Fibroblast of lung (primary cell): ENCODE measurements around the gene NIPAL3. TPM values are rescaled to one million over a fixed set of nuclear protein-coding genes. Genes with fewer than 3 reads are reported as not detected.
A peak's percentile ranks its signal among the peaks of the same experiment; 100 is the strongest.

Experiments used
- DNase-seq, 2 donors: peaks; one replicate each; pipeline versions ENCODE4 v3.0.0 to v3.0.0-alpha.2; 2010; ENCODE audit warnings: low read depth in 2 of 2
- H2AFZ ChIP-seq: 2 replicates; pipeline ENCODE4 v1.5.1; 2012; ENCODE audit warnings: low read length, control low read depth, inconsistent platforms
- H3K27ac ChIP-seq: 2 replicates; pipeline ENCODE4 v1.5.1; 2011; ENCODE audit warnings: low read length, control low read depth; ENCODE audit not compliant: insufficient read depth
- H3K27me3 ChIP-seq: 2 replicates; pipeline ENCODE4 v1.5.1; 2011; ENCODE audit warnings: mild to moderate bottlenecking, low read length; ENCODE audit not compliant: control insufficient read depth, insufficient read depth
- H3K36me3 ChIP-seq: 2 replicates; pipeline ENCODE4 v1.5.1; 2011; ENCODE audit warnings: low read length; ENCODE audit not compliant: control insufficient read depth, insufficient read depth
- H3K4me1 ChIP-seq: 2 replicates; pipeline ENCODE4 v1.5.1; 2011; ENCODE audit warnings: low read length; ENCODE audit not compliant: control insufficient read depth, insufficient read depth; ENCODE audit errors: extremely low read depth
- H3K4me2 ChIP-seq: 2 replicates; pipeline ENCODE4 v1.5.1; 2011; ENCODE audit warnings: low read length, control low read depth; ENCODE audit not compliant: insufficient read depth; ENCODE audit errors: extremely low read depth
- H3K4me3 ChIP-seq, 4 experiments: fragments of 200-600 bp in 1 of 4; sonication (generic) in 1 of 4; replicated peaks in 1 of 4; 2 replicates each; pipeline ENCODE4 v1.5.1; 2011 to 2016; ENCODE audit warnings: low read length in 4 of 4, low read depth in 3 of 4, mild to moderate bottlenecking in 3 of 4, control low read depth in 2 of 4, inconsistent platforms in 1 of 4, mixed read lengths in 1 of 4; ENCODE audit not compliant: insufficient read depth in 1 of 4; ENCODE audit errors: control extremely low read depth in 1 of 4
- H3K79me2 ChIP-seq: 2 replicates; pipeline ENCODE4 v1.5.1; 2012; ENCODE audit warnings: mild to moderate bottlenecking, low read length, inconsistent platforms; ENCODE audit not compliant: control insufficient read depth, insufficient read depth
- H3K9ac ChIP-seq: 2 replicates; pipeline ENCODE4 v1.5.1; 2011; ENCODE audit warnings: mild to moderate bottlenecking, low read length, control low read depth; ENCODE audit not compliant: insufficient read depth
- H3K9me3 ChIP-seq: 2 replicates; pipeline ENCODE4 v1.5.1; 2012; ENCODE audit warnings: low read depth, low read length; ENCODE audit not compliant: control insufficient read depth, insufficient read depth
- H4K20me1 ChIP-seq: 2 replicates; pipeline ENCODE4 v1.5.1; 2011; ENCODE audit warnings: low read length; ENCODE audit not compliant: control insufficient read depth, insufficient read depth; ENCODE audit errors: extremely low read depth
- EZH2 ChIP-seq: IDR thresholded peaks from 2 replicates; pipeline ENCODE4 v1.5.1; 2012; ENCODE audit warnings: low read length, control low read depth, mild to moderate bottlenecking; ENCODE audit errors: missing control alignments
- polyA plus RNA-seq, 2 donors: library from polyadenylated mRNA; depleted of rRNA in 1 of 2; stranded (reverse) in 1 of 2; unstranded in 1 of 2; fragments of >200 nt; gene quantifications; 2 replicates each; pipeline ENCODE4 v1.2.1, GENCODE V29; 2011 to 2012; ENCODE audit warnings: missing spikeins in 1 of 2
- total RNA-seq: library from RNA; depleted of rRNA; stranded (reverse); fragments of >200 nt; gene quantifications from 2 replicates; pipeline ENCODE4 v1.2.1, GENCODE V29; 2014
- TF ChIP-seq, protein P1 (sequence below), 2 donors: IDR thresholded peaks in 1 of 2; conservative IDR thresholded peaks in 1 of 2; 1 replicate in 1 of 2; 2 replicates in 1 of 2; pipeline ENCODE4 v1.5.1; 2011 to 2012; ENCODE audit warnings: low read length in 2 of 2, control low read depth in 1 of 2, inconsistent platforms in 1 of 2, low read depth in 1 of 2, mild to moderate bottlenecking in 1 of 2

NIPAL3 gene
- total and polyA plus RNA-seq, 2 donors (not counting 1 experiment from before 2014, with no cell fraction given), result 65.3 to 85.2 TPM

DNA sequence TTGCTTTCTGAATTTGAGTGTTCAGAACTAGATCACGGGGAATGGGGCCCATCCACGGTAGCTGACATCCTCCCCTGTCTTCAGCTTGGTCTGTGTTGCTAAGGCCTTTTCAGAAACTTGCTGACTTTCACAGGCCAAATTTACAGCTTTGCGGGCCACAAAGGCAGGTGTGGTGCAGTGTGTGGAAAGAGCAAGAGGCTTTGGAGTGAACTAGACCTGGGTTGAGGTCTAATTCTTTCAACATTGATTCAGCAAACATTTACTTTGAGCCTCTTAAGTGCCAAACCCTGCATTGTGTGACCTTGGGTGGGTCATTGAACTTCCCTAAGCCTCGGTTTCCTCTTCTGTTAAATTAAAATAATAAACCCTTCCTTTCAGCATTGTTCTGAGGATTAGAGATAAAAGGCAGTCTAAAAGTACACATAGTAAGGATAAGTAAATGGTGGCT, 26.3 kb upstream of the NIPAL3 start:
- Histone ChIP-seq H3K4me2 (no peak overlapping the region), H3K27me3 (no peaks in the 10 kb centered on the region), H3K4me3 (no peak overlapping the region), H3K36me3 (no peaks in the 10 kb centered on the region), H3K27ac (no peak overlapping the region), H4K20me1 (no peaks in the 10 kb centered on the region), H2AFZ (no peak overlapping the region), H3K79me2 (no peaks in the 10 kb centered on the region), H3K4me1 (peaks cover 10% of the 10 kb centered on the region), H3K9me3 (no peaks in the 10 kb centered on the region), H3K9ac (no peak overlapping the region)
- DNase-seq, result no peak
- TF ChIP-seq, protein P1, sequence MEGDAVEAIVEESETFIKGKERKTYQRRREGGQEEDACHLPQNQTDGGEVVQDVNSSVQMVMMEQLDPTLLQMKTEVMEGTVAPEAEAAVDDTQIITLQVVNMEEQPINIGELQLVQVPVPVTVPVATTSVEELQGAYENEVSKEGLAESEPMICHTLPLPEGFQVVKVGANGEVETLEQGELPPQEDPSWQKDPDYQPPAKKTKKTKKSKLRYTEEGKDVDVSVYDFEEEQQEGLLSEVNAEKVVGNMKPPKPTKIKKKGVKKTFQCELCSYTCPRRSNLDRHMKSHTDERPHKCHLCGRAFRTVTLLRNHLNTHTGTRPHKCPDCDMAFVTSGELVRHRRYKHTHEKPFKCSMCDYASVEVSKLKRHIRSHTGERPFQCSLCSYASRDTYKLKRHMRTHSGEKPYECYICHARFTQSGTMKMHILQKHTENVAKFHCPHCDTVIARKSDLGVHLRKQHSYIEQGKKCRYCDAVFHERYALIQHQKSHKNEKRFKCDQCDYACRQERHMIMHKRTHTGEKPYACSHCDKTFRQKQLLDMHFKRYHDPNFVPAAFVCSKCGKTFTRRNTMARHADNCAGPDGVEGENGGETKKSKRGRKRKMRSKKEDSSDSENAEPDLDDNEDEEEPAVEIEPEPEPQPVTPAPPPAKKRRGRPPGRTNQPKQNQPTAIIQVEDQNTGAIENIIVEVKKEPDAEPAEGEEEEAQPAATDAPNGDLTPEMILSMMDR (conservative IDR thresholded peaks at IDR 0.05 in 1 of 2, IDR thresholded peaks at IDR 0.05 in 1 of 2; ENCODE audit: low read depth in 1 of 2, low read length in 2 of 2), result no peak
- no peak for TF ChIP-seq EZH2

DNA sequence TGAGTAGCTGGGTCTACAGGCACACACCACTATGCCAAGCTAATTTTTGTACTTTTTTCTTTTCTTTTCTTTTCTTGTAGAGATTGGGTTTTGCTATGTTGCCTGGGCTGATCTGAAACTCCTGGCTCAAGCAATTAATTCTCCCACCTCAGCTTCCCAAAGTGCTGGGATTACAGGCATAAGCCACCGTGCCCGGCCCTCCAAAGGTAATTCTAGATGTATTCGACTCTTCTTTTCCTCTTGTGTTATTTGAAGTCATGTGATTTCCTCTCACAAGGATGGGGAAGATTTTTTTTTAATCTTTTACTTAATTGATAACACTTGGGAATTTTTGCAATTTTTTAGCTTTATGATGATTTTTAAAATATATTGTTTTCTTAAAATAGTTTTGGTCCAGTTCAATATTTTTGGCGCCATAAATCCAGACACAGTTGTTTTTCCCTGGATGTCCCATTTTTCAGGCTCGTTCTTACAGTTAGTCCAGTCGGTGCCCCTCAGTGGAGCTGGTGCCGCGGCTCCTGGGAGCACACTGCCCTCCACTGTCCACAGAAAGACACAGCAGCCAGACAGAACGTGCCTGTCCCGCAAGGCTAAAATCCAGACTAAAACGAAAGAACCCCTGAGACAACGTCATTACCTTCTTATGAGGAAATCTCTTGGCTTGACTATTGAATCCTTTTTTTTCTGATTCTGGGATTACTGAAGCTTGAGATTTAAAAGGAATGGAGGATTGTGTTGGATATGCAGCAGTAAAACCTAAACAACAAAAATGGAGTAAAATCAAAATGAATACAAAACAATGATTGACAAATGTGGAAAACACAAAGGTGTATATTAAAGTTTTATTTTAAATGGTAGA, 24.4 kb upstream of the NIPAL3 start:
- TF ChIP-seq, protein P1 (conservative IDR thresholded peaks at IDR 0.05 in 1 of 2, IDR thresholded peaks at IDR 0.05 in 1 of 2; ENCODE audit: low read depth in 1 of 2, low read length in 2 of 2), result peak; percentile 97 to 98
- no peak for TF ChIP-seq EZH2
- H2AFZ ChIP-seq, result no peak overlapping the region
- no peaks in the 10 kb centered on the region for H4K20me1 ChIP-seq
- H3K27me3 ChIP-seq, result no peaks in the 10 kb centered on the region
- peak; percentile 68 to 90 for DNase-seq
- no peaks in the 10 kb centered on the region for H3K79me2 ChIP-seq
- peak overlapping the region; percentile 83 for H3K4me2 ChIP-seq
- no peaks in the 10 kb centered on the region for H3K9me3 ChIP-seq
- H3K36me3 ChIP-seq, result no peaks in the 10 kb centered on the region
- peak overlapping the region; percentile 62 for H3K27ac ChIP-seq
- H3K4me1 ChIP-seq, result peaks cover 7% of the 10 kb centered on the region
- H3K9ac ChIP-seq, result no peak overlapping the region
- no peak overlapping the region for H3K4me3 ChIP-seq

DNA sequence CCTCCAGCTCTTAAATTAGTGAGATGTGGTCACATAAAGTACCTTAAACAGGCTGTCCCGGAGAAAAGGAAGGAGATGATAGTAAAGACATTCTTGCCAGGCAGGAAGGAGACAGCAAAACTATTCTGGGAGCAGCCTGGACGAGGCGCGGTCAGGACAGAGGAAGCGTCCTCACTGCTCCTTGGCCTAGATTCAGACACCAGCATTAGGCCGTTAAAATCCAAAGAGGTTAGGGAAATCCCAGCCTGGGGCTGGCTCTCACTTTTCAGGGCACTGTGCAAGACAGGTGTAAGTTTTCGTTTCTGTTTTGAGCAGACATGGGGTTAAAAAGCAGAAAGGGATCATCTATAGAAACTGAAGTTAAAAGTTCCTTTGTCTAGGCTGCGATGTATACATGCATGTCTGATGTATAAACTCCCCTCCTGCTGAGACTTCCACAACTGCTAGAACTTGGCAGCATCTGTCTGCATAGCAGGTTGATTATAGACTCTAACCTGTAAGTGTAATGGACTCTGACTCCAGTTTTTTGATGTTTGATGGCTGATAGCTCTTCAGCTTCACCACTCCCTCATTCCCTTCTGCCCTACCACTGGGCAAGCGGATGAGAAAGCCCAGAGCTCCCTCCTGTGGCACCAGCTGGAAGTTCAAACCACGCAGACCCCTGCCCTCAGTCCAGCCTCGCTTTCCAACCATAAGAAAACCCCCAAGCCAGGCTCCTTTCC, 23.6 kb upstream of the NIPAL3 start:
- H3K79me2 ChIP-seq, result no peaks in the 10 kb centered on the region
- peak overlapping the region; percentile 62 for H3K27ac ChIP-seq
- H2AFZ ChIP-seq, result peak overlapping the region; percentile 64
- DNase-seq, result peak; percentile 39 to 61
- H3K4me2 ChIP-seq, result peak overlapping the region; percentile 1
- H3K4me3 ChIP-seq, result no peak overlapping the region
- no peaks in the 10 kb centered on the region for H4K20me1 ChIP-seq
- no peak for TF ChIP-seq EZH2
- TF ChIP-seq, protein P1 (conservative IDR thresholded peaks at IDR 0.05 in 1 of 2, IDR thresholded peaks at IDR 0.05 in 1 of 2; ENCODE audit: low read depth in 1 of 2, low read length in 2 of 2), result peak; percentile 70 to 87
- no peaks in the 10 kb centered on the region for H3K27me3 ChIP-seq
- H3K36me3 ChIP-seq, result no peaks in the 10 kb centered on the region
- H3K9ac ChIP-seq, result peak overlapping the region; percentile 1
- peaks cover 7% of the 10 kb centered on the region for H3K4me1 ChIP-seq
- H3K9me3 ChIP-seq, result no peaks in the 10 kb centered on the region
